Endothelial cell of umbilical vein (primary cell): ENCODE results near the gene SP2. TPM values are rescaled to one million over a fixed set of nuclear protein-coding genes. Genes with fewer than 3 reads are reported as not detected.
A peak's percentile ranks its signal among the peaks of the same experiment; 100 is the strongest.

ENCODE experiments used
- BruUV-seq: library from RNA; stranded (reverse); fragments of 400-500 nt; replicated peaks from 2 replicates; lab custom pipeline; 2021; lab: Mats Ljungman, UMichigan
- CTCF ChIA-PET: fragments of 300-600, 350-600 bp; sonication (Branson Sonifier 250); formaldehyde crosslinking; loops from one replicate; lab custom pipeline; 2021; ENCODE audit warnings: antibody characterized with exemption, inconsistent platforms; lab: Charles Lee
- POLR2A ChIA-PET: fragments of 300-600, 350-600 bp; sonication (Branson Sonifier 250); formaldehyde crosslinking; loops from one replicate; lab custom pipeline; 2021; ENCODE audit warnings: antibody characterized with exemption, inconsistent platforms; lab: Charles Lee
- DNase-seq: peaks from one replicate; pipeline ENCODE4 v3.0.0-alpha.2; 2011; ENCODE audit warnings: low read depth, low spot score
- FAIRE-seq: peaks from 2 replicates; lab custom pipeline; 2011; peaks lifted over from hg19 to GRCh38; lab: Jason Lieb, UNC
- H2AFZ ChIP-seq: 2 replicates; pipeline ENCODE4 v1.6.0; 2012; ENCODE audit warnings: low read depth, low read length, control low read depth, inconsistent platforms
- H3K27ac ChIP-seq: 2 replicates; pipeline ENCODE4 v1.5.1; 2011; ENCODE audit warnings: low read depth, mild to moderate bottlenecking, control low read depth, low read length, moderate library complexity; ENCODE audit not compliant: insufficient read depth
- H3K27me3 ChIP-seq, 2 experiments: 2 replicates each; pipeline versions ENCODE4 v1.6.0 to v1.6.1; 2011; ENCODE audit warnings: low read length in 2 of 2, mixed read lengths in 1 of 2; ENCODE audit not compliant: control insufficient read depth in 2 of 2, insufficient read depth in 2 of 2
- H3K36me3 ChIP-seq, 2 experiments: 2 replicates in 1 of 2; 3 replicates in 1 of 2; pipeline ENCODE4 v1.5.1; 2011; ENCODE audit warnings: low read length in 2 of 2, mild to moderate bottlenecking in 1 of 2, moderate library complexity in 1 of 2; ENCODE audit not compliant: control insufficient read depth in 2 of 2, insufficient read depth in 2 of 2; ENCODE audit errors: extremely low read depth in 1 of 2
- H3K4me1 ChIP-seq: 3 replicates; pipeline ENCODE4 v1.5.1; 2011; ENCODE audit warnings: mild to moderate bottlenecking, low read length; ENCODE audit not compliant: control insufficient read depth, insufficient read depth; ENCODE audit errors: extremely low read depth
- H3K4me2 ChIP-seq: 2 replicates; pipeline ENCODE4 v1.6.1; 2011; ENCODE audit warnings: low read length, control low read depth, mixed read lengths; ENCODE audit not compliant: insufficient read depth
- H3K4me3 ChIP-seq, 3 experiments: fragments of 200-600 bp in 1 of 3; sonication (generic), shearing (Covaris generic) in 1 of 3; replicated peaks in 1 of 3; 2 replicates each; pipeline ENCODE4 v1.5.1; 2011 to 2016; ENCODE audit warnings: control low read depth in 3 of 3, low read length in 3 of 3, mild to moderate bottlenecking in 2 of 3, inconsistent platforms in 1 of 3, low read depth in 1 of 3, moderate library complexity in 1 of 3; ENCODE audit not compliant: insufficient read depth in 1 of 3
- H3K79me2 ChIP-seq: 2 replicates; pipeline ENCODE4 v1.6.0; 2012; ENCODE audit warnings: low read length, inconsistent platforms; ENCODE audit not compliant: control insufficient read depth, insufficient read depth
- H3K9ac ChIP-seq: replicated peaks from 2 replicates; pipeline ENCODE3; 2011; ENCODE audit warnings: low read length, control low read depth; ENCODE audit not compliant: insufficient read depth; ENCODE audit errors: extremely low read depth
- H3K9me1 ChIP-seq: replicated peaks from 3 replicates; pipeline ENCODE4 v1.6.0; 2011; ENCODE audit warnings: mild to moderate bottlenecking, low read length; ENCODE audit not compliant: control insufficient read depth, insufficient read depth; ENCODE audit errors: extremely low read depth
- H3K9me3 ChIP-seq: replicated peaks from 2 replicates; pipeline ENCODE4 v1.5.1; 2012; ENCODE audit warnings: low read length, inconsistent platforms; ENCODE audit not compliant: control insufficient read depth, insufficient read depth
- H4K20me1 ChIP-seq: replicated peaks from 2 replicates; pipeline ENCODE3; 2011; ENCODE audit warnings: mild to moderate bottlenecking, low read length; ENCODE audit not compliant: control insufficient read depth, insufficient read depth; ENCODE audit errors: extremely low read depth
- CTCF ChIP-seq, 2 donors: IDR thresholded peaks; 1 replicate in 1 of 2; 2 replicates in 1 of 2; pipeline ENCODE4 v1.5.1; 2011; ENCODE audit warnings: low read length in 2 of 2, mild to moderate bottlenecking in 2 of 2, moderate library complexity in 2 of 2, control low read depth in 1 of 2, inconsistent platforms in 1 of 2, low read depth in 1 of 2; ENCODE audit not compliant: insufficient read depth in 1 of 2; ENCODE audit errors: extremely low read depth in 1 of 2
- EZH2 ChIP-seq: IDR thresholded peaks from 2 replicates; pipeline ENCODE4 v1.6.1; 2012; ENCODE audit warnings: borderline replicate concordance, low read depth, mild to moderate bottlenecking, moderate library complexity, low read length, inconsistent platforms; ENCODE audit not compliant: severe bottlenecking
- FOS ChIP-seq: IDR thresholded peaks from 2 replicates; pipeline ENCODE4 v1.6.1; 2011; ENCODE audit warnings: mild to moderate bottlenecking, low read length, moderate library complexity, borderline replicate concordance; ENCODE audit not compliant: insufficient read depth
- GATA2 ChIP-seq: IDR thresholded peaks from 2 replicates; pipeline ENCODE4 v1.7.0; 2011; ENCODE audit warnings: low read depth, mild to moderate bottlenecking, moderate library complexity, mixed read lengths, low read length; ENCODE audit not compliant: insufficient read length, insufficient read depth
- JUN ChIP-seq: IDR thresholded peaks from 2 replicates; pipeline ENCODE4 v1.6.1; 2011; ENCODE audit warnings: borderline replicate concordance, low read depth; ENCODE audit not compliant: insufficient read length, insufficient read depth
- MAX ChIP-seq: IDR thresholded peaks from 2 replicates; pipeline ENCODE4 v1.6.1; 2011; ENCODE audit not compliant: insufficient read depth, insufficient read length
- MYC ChIP-seq: IDR thresholded peaks from one replicate; pipeline ENCODE4 v1.6.1; 2011; ENCODE audit warnings: mild to moderate bottlenecking, low read depth, low read length
- POLR2A ChIP-seq: IDR thresholded peaks from 2 replicates; pipeline ENCODE4 v1.6.1; 2012; ENCODE audit warnings: low read depth, mild to moderate bottlenecking, control low read depth, low read length
- POLR2AphosphoS5 ChIP-seq: IDR thresholded peaks from 2 replicates; pipeline ENCODE4 v1.6.1; 2012; ENCODE audit warnings: low read depth, mild to moderate bottlenecking, control low read depth, low read length, moderate library complexity; ENCODE audit not compliant: insufficient read depth
- dilution Hi-C: fragments of 300-500 bp; cut with MboI; formaldehyde crosslinking; loops from one replicate; pipeline ENCODE4 v1.15.0; 2019; ENCODE audit warnings: low sequenced_read_pairs; ENCODE audit not compliant: extremely low pct_ligation_motif_present
- intact Hi-C: fragments of 100-400 bp; cut with micrococcal nuclease; formaldehyde crosslinking; loops from one replicate; pipeline ENCODE4 v1.10.0; 2022
- polyA plus RNA-seq, 4 experiments: library from polyadenylated mRNA; depleted of rRNA in 3 of 4; stranded (reverse) in 3 of 4; unstranded in 1 of 4; fragments of >200 nt; gene quantifications; 2 replicates each; pipeline versions ENCODE4 v1.2.1 to v1.2.3, GENCODE V29; 2011 to 2012; ENCODE audit warnings: missing spikeins in 1 of 4
- total RNA-seq: library from RNA; stranded (reverse); gene quantifications from 2 replicates; pipeline ENCODE4 v1.2.3, GENCODE V29; 2021

SP2 gene
- total and polyA plus RNA-seq, 2 donors (not counting 3 experiments of a cell fraction or from before 2014, with no cell fraction given) = 11.2 to 18.6 TPM

- H3K27ac ChIP-seq = no peak overlapping the region
- dilution Hi-C loops = no loop called here
- H3K9ac ChIP-seq = no peak overlapping the region
- H4K20me1 ChIP-seq = no peaks in the 10 kb centered on the region
- no peak overlapping the region for H2AFZ ChIP-seq
- BruUV-seq = no TSS peak
- peaks cover 12% of the 10 kb centered on the region for H3K4me1 ChIP-seq
- TF ChIP-seq POLR2A (no peak), POLR2AphosphoS5 (no peak), CTCF (IDR thresholded peaks at IDR 0.05; ENCODE audit: extremely low read depth in 1 of 2, insufficient read depth in 1 of 2, low read depth in 1 of 2, low read length in 2 of 2) (peak; percentile 84 to 95), MAX (no peak), MYC (no peak), FOS (peak; percentile 72), GATA2 (no peak), EZH2 (no peak), JUN (peak; percentile 44)
- CTCF ChIA-PET = interaction anchor here (0.6 to 6.2 kb wide), 30 partner anchors 11 to 117 kb away, joined by 3 to 134 read pairs (median 5); partner anchors contain the start of genes CDK5RAP3, PRR15L, SCRN2 and SP6
- no peaks in the 10 kb centered on the region for H3K27me3 ChIP-seq
- POLR2A ChIA-PET = interaction anchor here (0.6 kb wide), 1 partner anchor 68 kb away, joined by 3 read pairs; no protein-coding TSS in a partner anchor
- peaks cover 0 to 7% of the 10 kb centered on the region in 2 experiments for H3K36me3 ChIP-seq
- no peak overlapping the region for H3K4me2 ChIP-seq
- peaks cover 4% of the 10 kb centered on the region for H3K79me2 ChIP-seq
- intact Hi-C loops = no loop called here
- peak; percentile 92 for FAIRE-seq
- DNase-seq = peak; percentile 89
- no peaks in the 10 kb centered on the region for H3K9me1 ChIP-seq
- no peaks in the 10 kb centered on the region for H3K9me3 ChIP-seq
- H3K4me3 ChIP-seq = no peak overlapping the region
Measured at GRCh38 chr17:47946929-47947397, 50.9 kb downstream of the SP2 start.
